Measurements from ENCODE around the gene NCOA7. TPM values are rescaled to one million over a fixed set of nuclear protein-coding genes. Genes with fewer than 3 reads are reported as not detected.

The NCOA7 gene
- total RNA-seq, 2 experiments from 2014 or later, result 34.6 to 35.7 TPM

GRCh38 chr6:125789576-125790357 lies 993 bp upstream of the NCOA7 start:
- DNase-seq (peak; percentile 24 to 67 (median 44)), ATAC-seq (ENCODE audit: poor library complexity) (peak; percentile 57)
- H3K27ac Mint-ChIP-seq, result peak overlapping the region; percentile 99
- no peak for TF ChIP-seq CTCF (IDR thresholded peaks at IDR 0.05)
- Histone ChIP-seq H3K27ac (ENCODE audit: low read depth in 1 of 2, low read length in 2 of 2) (peak overlapping the region; percentile 82 to 86), H3K4me1 (ENCODE audit: insufficient read depth, low read length) (peaks cover 25% of the 10 kb centered on the region), H3K27me3 (ENCODE audit: control insufficient read depth in 1 of 2, insufficient read depth in 2 of 2, low read length in 2 of 2) (no peaks in the 10 kb centered on the region), H3K4me3 (ENCODE audit: low read length) (peak overlapping the region; percentile 83), H3K9me3 (ENCODE audit: control insufficient read depth in 1 of 2, insufficient read depth in 1 of 2, low read length in 2 of 2) (no peaks in the 10 kb centered on the region), H3K36me3 (ENCODE audit: insufficient read depth, low read length) (peaks cover 7% of the 10 kb centered on the region)
- H3K27me3 Mint-ChIP-seq, result no peaks in the 10 kb centered on the region
- H3K4me3 Mint-ChIP-seq, result peak overlapping the region; percentile 94
- H3K36me3 Mint-ChIP-seq (ENCODE audit: low read depth), result peaks cover 28% of the 10 kb centered on the region
- intact Hi-C loops (cut with DNase I, micrococcal nuclease), result loop anchor here (2.0 to 10.0 kb wide), 3 partner anchors 39 to 1475 kb away; partner anchors contain the start of gene RNF146 (in 1 of the 2)
- peaks cover 57% of the 10 kb centered on the region for H3K4me1 Mint-ChIP-seq (ENCODE audit: low read depth)
- ChIA-PET CTCF (interaction anchor here (0.8 to 3.8 kb wide), 10 partner anchors 8 to 1727 kb away, joined by 3 to 72 read pairs (median 4); partner anchors contain the start of gene HINT3), POLR2A (interaction anchor here (0.6 to 4.7 kb wide), 45 partner anchors 8 to 1726 kb away, joined by 3 to 528 read pairs (median 7); partner anchors contain the start of genes ECHDC1, HDDC2, HEY2 and HINT3)
- H3K9me3 Mint-ChIP-seq, result no peaks in the 10 kb centered on the region

- peaks cover 22% of the 10 kb centered on the region for H3K36me3 Mint-ChIP-seq (ENCODE audit: low read depth)
- H3K9me3 ChIP-seq (ENCODE audit: control insufficient read depth in 1 of 2, insufficient read depth in 1 of 2, low read length in 2 of 2), result no peaks in the 10 kb centered on the region
- no peaks in the 10 kb centered on the region for H3K9me3 Mint-ChIP-seq
- peak overlapping the region; percentile 25 to 82 for H3K27ac ChIP-seq (ENCODE audit: low read depth in 1 of 2, low read length in 2 of 2)
- H3K4me3 ChIP-seq (ENCODE audit: low read length), result peak overlapping the region; percentile 83
- peaks cover 5% of the 10 kb centered on the region for H3K36me3 ChIP-seq (ENCODE audit: insufficient read depth, low read length)
- CTCF ChIA-PET, result interaction anchor here (0.6 to 3.8 kb wide), 18 partner anchors 10 to 1725 kb away, joined by 3 to 72 read pairs (median 4); partner anchors contain the start of genes HDDC2, HINT3 and RNF146
- peak overlapping the region; percentile 91 for H3K27ac Mint-ChIP-seq
- H3K27me3 ChIP-seq (ENCODE audit: control insufficient read depth in 1 of 2, insufficient read depth in 2 of 2, low read length in 2 of 2), result no peaks in the 10 kb centered on the region
- intact Hi-C loops (cut with DNase I, micrococcal nuclease), result loop anchor here (1.0 to 5.0 kb wide), 5 partner anchors 10 to 166 kb away; no protein-coding TSS in a partner anchor
- DNase-seq (peak; percentile 21 to 79 (median 38)), ATAC-seq (ENCODE audit: poor library complexity) (peak; percentile 48)
- POLR2A ChIA-PET, result interaction anchor here (0.5 to 4.7 kb wide), 58 partner anchors 8 to 1553 kb away, joined by 3 to 528 read pairs (median 6); partner anchors contain the start of genes ECHDC1, HDDC2, HEY2 and HINT3
- peaks cover 25% of the 10 kb centered on the region for H3K4me1 ChIP-seq (ENCODE audit: insufficient read depth, low read length)
- no peaks in the 10 kb centered on the region for H3K27me3 Mint-ChIP-seq
- peak; percentile 65 for TF ChIP-seq CTCF (IDR thresholded peaks at IDR 0.05)
- H3K4me3 Mint-ChIP-seq, result peak overlapping the region; percentile 93
- peaks cover 65% of the 10 kb centered on the region for H3K4me1 Mint-ChIP-seq (ENCODE audit: low read depth)
Measured at GRCh38 chr6:125791151-125791819, 525 bp downstream of the NCOA7 start.

- peak; percentile 6 for TF ChIP-seq CTCF (IDR thresholded peaks at IDR 0.05)
- intact Hi-C loops (cut with DNase I, micrococcal nuclease), result loop anchor here (1.0 to 5.0 kb wide), 5 partner anchors 10 to 166 kb away; no protein-coding TSS in a partner anchor
- ATAC-seq (ENCODE audit: poor library complexity) (no peak), DNase-seq (no peak)
- peaks cover 21% of the 10 kb centered on the region for H3K36me3 Mint-ChIP-seq (ENCODE audit: low read depth)
- Histone ChIP-seq H3K36me3 (ENCODE audit: insufficient read depth, low read length) (peaks cover 5% of the 10 kb centered on the region), H3K4me3 (ENCODE audit: low read length) (peak overlapping the region; percentile 83), H3K4me1 (ENCODE audit: insufficient read depth, low read length) (peaks cover 25% of the 10 kb centered on the region), H3K27me3 (ENCODE audit: control insufficient read depth in 1 of 2, insufficient read depth in 2 of 2, low read length in 2 of 2) (no peaks in the 10 kb centered on the region), H3K27ac (ENCODE audit: low read depth in 1 of 2, low read length in 2 of 2) (no peak overlapping the region), H3K9me3 (ENCODE audit: control insufficient read depth in 1 of 2, insufficient read depth in 1 of 2, low read length in 2 of 2) (no peaks in the 10 kb centered on the region)
- peak overlapping the region; percentile 91 for H3K27ac Mint-ChIP-seq
- peaks cover 65% of the 10 kb centered on the region for H3K4me1 Mint-ChIP-seq (ENCODE audit: low read depth)
- H3K27me3 Mint-ChIP-seq, result no peaks in the 10 kb centered on the region
- peak overlapping the region; percentile 93 for H3K4me3 Mint-ChIP-seq
- H3K9me3 Mint-ChIP-seq, result no peaks in the 10 kb centered on the region
- ChIA-PET POLR2A (interaction anchor here (0.7 to 4.7 kb wide), 20 partner anchors 9 to 489 kb away, joined by 4 to 528 read pairs (median 13); partner anchors contain the start of genes HDDC2, HEY2, HINT3 and TRMT11), CTCF (interaction anchor here (0.6 to 3.8 kb wide), 14 partner anchors 10 to 1475 kb away, joined by 3 to 72 read pairs (median 4); partner anchors contain the start of genes HDDC2, HINT3 and RNF146)
Measured at GRCh38 chr6:125791820-125792165, 1.0 kb downstream of the NCOA7 start.

All from CD4-positive, alpha-beta T cell (primary cell).